ENCODE results near the gene TRMT112. TPM values are rescaled to one million over a fixed set of nuclear protein-coding genes. Genes with fewer than 3 reads are reported as not detected.

TRMT112 gene
- polyA plus RNA-seq, 2 of the 4 experiments (the other 2 are of a cell fraction) = 363 to 440 TPM

- TF ChIP-seq HES2 (IDR thresholded peaks at IDR 0.05) (no peak), RCOR1 (IDR thresholded peaks at IDR 0.05; ENCODE audit: low read depth, low read length) (no peak), MYC (IDR thresholded peaks at IDR 0.05; ENCODE audit: borderline replicate concordance, low read length) (peak; percentile 45; the same call in 1 of the 2 replicates), SREBF2 (IDR thresholded peaks at IDR 0.05) (no peak), MAZ (IDR thresholded peaks at IDR 0.05; ENCODE audit: borderline replicate concordance, low read depth, low read length) (no peak), EP300 (IDR thresholded peaks at IDR 0.05) (no peak), EHMT2 (IDR thresholded peaks at IDR 0.05; ENCODE audit: low read depth) (no peak), NR3C1 (IDR thresholded peaks at IDR 0.05) (no peak)
- TF ChIP-seq, protein P1, sequence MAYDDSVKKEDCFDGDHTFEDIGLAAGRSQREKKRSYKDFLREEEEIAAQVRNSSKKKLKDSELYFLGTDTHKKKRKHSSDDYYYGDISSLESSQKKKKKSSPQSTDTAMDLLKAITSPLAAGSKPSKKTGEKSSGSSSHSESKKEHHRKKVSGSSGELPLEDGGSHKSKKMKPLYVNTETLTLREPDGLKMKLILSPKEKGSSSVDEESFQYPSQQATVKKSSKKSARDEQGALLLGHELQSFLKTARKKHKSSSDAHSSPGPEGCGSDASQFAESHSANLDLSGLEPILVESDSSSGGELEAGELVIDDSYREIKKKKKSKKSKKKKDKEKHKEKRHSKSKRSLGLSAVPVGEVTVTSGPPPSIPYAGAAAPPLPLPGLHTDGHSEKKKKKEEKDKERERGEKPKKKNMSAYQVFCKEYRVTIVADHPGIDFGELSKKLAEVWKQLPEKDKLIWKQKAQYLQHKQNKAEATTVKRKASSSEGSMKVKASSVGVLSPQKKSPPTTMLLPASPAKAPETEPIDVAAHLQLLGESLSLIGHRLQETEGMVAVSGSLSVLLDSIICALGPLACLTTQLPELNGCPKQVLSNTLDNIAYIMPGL (CRISPR knock-in tag; IDR thresholded peaks at IDR 0.05; ENCODE audit: borderline replicate concordance) = no peak
These were observed 804 bp upstream of the TRMT112 start, which contains the start of gene PRDX5 (continued) for GRCh38 chr11:64317961-64318765.

- WGBS (ENCODE audit: missing lambda C conversion rate) = 4% methylated on average over 18 of the region's 32 CpGs
- FAIRE-seq (no peak), ATAC-seq (peak; percentile 15 to 28), DNase-seq (ENCODE audit: low read depth in 1 of 2, low spot score in 1 of 2) (peak; percentile 22 to 71)
- ChIA-PET CTCF (interaction anchor here (1.0 to 20.7 kb wide), 8 partner anchors 7 to 372 kb away, joined by 3 to 996 read pairs (median 4); partner anchors contain the start of genes CATSPERZ, CCDC88B, ESRRA and PLCB3), POLR2A (interaction anchor here (0.6 to 2.9 kb wide), 19 partner anchors 8 to 496 kb away, joined by 3 to 50 read pairs (median 7); partner anchors contain the start of genes BAD, CCDC88B, ESRRA and FKBP2)
- no peaks in the 10 kb centered on the region for H3K9me3 ChIP-seq
- peak overlapping the region; percentile 80 for H3K4me3 ChIP-seq
- H3K27ac ChIP-seq = peak overlapping the region; percentile 97 to 98
- H3K4me2 ChIP-seq = peak overlapping the region; percentile 87
- peaks cover 14% of the 10 kb centered on the region for H3K4me1 ChIP-seq
- TF ChIP-seq, protein P2, sequence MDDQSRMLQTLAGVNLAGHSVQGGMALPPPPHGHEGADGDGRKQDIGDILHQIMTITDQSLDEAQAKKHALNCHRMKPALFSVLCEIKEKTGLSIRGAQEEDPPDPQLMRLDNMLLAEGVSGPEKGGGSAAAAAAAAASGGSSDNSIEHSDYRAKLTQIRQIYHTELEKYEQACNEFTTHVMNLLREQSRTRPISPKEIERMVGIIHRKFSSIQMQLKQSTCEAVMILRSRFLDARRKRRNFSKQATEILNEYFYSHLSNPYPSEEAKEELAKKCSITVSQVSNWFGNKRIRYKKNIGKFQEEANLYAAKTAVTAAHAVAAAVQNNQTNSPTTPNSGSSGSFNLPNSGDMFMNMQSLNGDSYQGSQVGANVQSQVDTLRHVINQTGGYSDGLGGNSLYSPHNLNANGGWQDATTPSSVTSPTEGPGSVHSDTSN (IDR thresholded peaks at IDR 0.05) = 0 out of 2 replicates have a peak, but pooled peaks have one; percentile 76
- TF ChIP-seq TP53 (CRISPR knock-in tag; IDR thresholded peaks at IDR 0.05) (peak; percentile 32; the same call in 1 of the 2 replicates), NPAS2 (CRISPR knock-in tag; IDR thresholded peaks at IDR 0.05; ENCODE audit: borderline replicate concordance) (no peak), ZSCAN20 (CRISPR knock-in tag; IDR thresholded peaks at IDR 0.05) (no peak), ZNF302 (CRISPR knock-in tag; IDR thresholded peaks at IDR 0.05) (no peak), NR3C1 (IDR thresholded peaks at IDR 0.05) (no peak), MAFK (IDR thresholded peaks at IDR 0.05; ENCODE audit: partially characterized antibody) (no peak), TFCP2L1 (CRISPR knock-in tag; IDR thresholded peaks at IDR 0.05) (no peak), EHF (CRISPR knock-in tag; IDR thresholded peaks at IDR 0.05) (no peak), FOXS1 (CRISPR knock-in tag; IDR thresholded peaks at IDR 0.05) (no peak), PHF8 (IDR thresholded peaks at IDR 0.05; ENCODE audit: borderline replicate concordance, low read depth) (peak; percentile 65; the same call in 1 of the 2 replicates), RAD21 (conservative IDR thresholded peaks at IDR 0.05 in 1 of 2, IDR thresholded peaks at IDR 0.05 in 1 of 2) (peak in 1 of 2 experiments; percentile 21; a peak in 1 of 5 replicates), GATA3 (IDR thresholded peaks at IDR 0.05; ENCODE audit: borderline replicate concordance) (no peak), HOXB5 (CRISPR knock-in tag; IDR thresholded peaks at IDR 0.05) (no peak), POLR2A (IDR thresholded peaks at IDR 0.05; ENCODE audit: low read length) (no peak), KDM5A (IDR thresholded peaks at IDR 0.05) (peak; percentile 49; the same call in 1 of the 2 replicates)
- TF ChIP-seq, protein P3, sequence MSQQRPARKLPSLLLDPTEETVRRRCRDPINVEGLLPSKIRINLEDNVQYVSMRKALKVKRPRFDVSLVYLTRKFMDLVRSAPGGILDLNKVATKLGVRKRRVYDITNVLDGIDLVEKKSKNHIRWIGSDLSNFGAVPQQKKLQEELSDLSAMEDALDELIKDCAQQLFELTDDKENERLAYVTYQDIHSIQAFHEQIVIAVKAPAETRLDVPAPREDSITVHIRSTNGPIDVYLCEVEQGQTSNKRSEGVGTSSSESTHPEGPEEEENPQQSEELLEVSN (IDR thresholded peaks at IDR 0.05; ENCODE audit: borderline replicate concordance, low read depth) = no peak
- TF ChIP-seq, protein P4, sequence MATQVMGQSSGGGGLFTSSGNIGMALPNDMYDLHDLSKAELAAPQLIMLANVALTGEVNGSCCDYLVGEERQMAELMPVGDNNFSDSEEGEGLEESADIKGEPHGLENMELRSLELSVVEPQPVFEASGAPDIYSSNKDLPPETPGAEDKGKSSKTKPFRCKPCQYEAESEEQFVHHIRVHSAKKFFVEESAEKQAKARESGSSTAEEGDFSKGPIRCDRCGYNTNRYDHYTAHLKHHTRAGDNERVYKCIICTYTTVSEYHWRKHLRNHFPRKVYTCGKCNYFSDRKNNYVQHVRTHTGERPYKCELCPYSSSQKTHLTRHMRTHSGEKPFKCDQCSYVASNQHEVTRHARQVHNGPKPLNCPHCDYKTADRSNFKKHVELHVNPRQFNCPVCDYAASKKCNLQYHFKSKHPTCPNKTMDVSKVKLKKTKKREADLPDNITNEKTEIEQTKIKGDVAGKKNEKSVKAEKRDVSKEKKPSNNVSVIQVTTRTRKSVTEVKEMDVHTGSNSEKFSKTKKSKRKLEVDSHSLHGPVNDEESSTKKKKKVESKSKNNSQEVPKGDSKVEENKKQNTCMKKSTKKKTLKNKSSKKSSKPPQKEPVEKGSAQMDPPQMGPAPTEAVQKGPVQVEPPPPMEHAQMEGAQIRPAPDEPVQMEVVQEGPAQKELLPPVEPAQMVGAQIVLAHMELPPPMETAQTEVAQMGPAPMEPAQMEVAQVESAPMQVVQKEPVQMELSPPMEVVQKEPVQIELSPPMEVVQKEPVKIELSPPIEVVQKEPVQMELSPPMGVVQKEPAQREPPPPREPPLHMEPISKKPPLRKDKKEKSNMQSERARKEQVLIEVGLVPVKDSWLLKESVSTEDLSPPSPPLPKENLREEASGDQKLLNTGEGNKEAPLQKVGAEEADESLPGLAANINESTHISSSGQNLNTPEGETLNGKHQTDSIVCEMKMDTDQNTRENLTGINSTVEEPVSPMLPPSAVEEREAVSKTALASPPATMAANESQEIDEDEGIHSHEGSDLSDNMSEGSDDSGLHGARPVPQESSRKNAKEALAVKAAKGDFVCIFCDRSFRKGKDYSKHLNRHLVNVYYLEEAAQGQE (IDR thresholded peaks at IDR 0.05) = no peak
- TF ChIP-seq, protein P5, sequence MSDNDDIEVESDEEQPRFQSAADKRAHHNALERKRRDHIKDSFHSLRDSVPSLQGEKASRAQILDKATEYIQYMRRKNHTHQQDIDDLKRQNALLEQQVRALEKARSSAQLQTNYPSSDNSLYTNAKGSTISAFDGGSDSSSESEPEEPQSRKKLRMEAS (IDR thresholded peaks at IDR 0.05) = no peak
- TF ChIP-seq, protein P6, sequence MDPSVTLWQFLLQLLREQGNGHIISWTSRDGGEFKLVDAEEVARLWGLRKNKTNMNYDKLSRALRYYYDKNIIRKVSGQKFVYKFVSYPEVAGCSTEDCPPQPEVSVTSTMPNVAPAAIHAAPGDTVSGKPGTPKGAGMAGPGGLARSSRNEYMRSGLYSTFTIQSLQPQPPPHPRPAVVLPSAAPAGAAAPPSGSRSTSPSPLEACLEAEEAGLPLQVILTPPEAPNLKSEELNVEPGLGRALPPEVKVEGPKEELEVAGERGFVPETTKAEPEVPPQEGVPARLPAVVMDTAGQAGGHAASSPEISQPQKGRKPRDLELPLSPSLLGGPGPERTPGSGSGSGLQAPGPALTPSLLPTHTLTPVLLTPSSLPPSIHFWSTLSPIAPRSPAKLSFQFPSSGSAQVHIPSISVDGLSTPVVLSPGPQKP (IDR thresholded peaks at IDR 0.05; ENCODE audit: low read depth, low read length) = no peak
These were observed 561 bp downstream of the TRMT112 start for GRCh38 chr11:64316672-64317324.

Data from A549 (cell line).